Chondrocyte (in vitro differentiated cells): Measurements from ENCODE around the gene OAT. TPM values are rescaled to one million over a fixed set of nuclear protein-coding genes. Genes with fewer than 3 reads are reported as not detected.
A peak's percentile ranks its signal among the peaks of the same experiment; 100 is the strongest.
"Not testable (repeated sequence)": the region's sequence is repeated elsewhere in the genome, so short reads cannot be mapped to it uniquely, and the experiment has no call there.

Source experiments
- DNase-seq: peaks from one replicate; pipeline ENCODE4 v3.0.0; 2021; ENCODE audit warnings: mixed read lengths, low spot score
- H3K27ac Mint-ChIP-seq: one replicate; pipeline ENCODE4 v1.8.0; 2021; ENCODE audit warnings: mild to moderate bottlenecking, moderate library complexity, mixed read lengths; ENCODE audit not compliant: unreplicated experiment
- H3K27me3 Mint-ChIP-seq: 2 replicates; pipeline ENCODE4 v1.8.0; 2021; ENCODE audit warnings: low read depth, mixed read lengths
- H3K36me3 Mint-ChIP-seq: 2 replicates; pipeline ENCODE4 v1.8.0; 2021; ENCODE audit warnings: low read depth, mixed read lengths
- H3K4me1 Mint-ChIP-seq: 2 replicates; pipeline ENCODE4 v1.8.0; 2021; ENCODE audit warnings: low read depth, mild to moderate bottlenecking, mixed read lengths
- H3K4me3 Mint-ChIP-seq: one replicate; pipeline ENCODE4 v1.8.0; 2021; ENCODE audit warnings: mild to moderate bottlenecking, moderate library complexity, mixed read lengths; ENCODE audit not compliant: unreplicated experiment
- H3K9me3 Mint-ChIP-seq: 2 replicates; pipeline ENCODE4 v1.8.0; 2021; ENCODE audit warnings: low read depth, mixed read lengths
- total RNA-seq: library from RNA; stranded (reverse); gene quantifications from 3 replicates; pipeline ENCODE4 v1.2.1, GENCODE V29; 2021
- TF ChIP-seq, protein P1 (sequence below): fragments of 200-600 bp; sonication (generic); IDR thresholded peaks from 2 replicates; pipeline ENCODE4 v1.5.0; 2021; ENCODE audit warnings: antibody characterized with exemption, mild to moderate bottlenecking, moderate library complexity

The OAT gene
- total RNA-seq, 1 donor from 2014 or later, result 152 TPM

DNA sequence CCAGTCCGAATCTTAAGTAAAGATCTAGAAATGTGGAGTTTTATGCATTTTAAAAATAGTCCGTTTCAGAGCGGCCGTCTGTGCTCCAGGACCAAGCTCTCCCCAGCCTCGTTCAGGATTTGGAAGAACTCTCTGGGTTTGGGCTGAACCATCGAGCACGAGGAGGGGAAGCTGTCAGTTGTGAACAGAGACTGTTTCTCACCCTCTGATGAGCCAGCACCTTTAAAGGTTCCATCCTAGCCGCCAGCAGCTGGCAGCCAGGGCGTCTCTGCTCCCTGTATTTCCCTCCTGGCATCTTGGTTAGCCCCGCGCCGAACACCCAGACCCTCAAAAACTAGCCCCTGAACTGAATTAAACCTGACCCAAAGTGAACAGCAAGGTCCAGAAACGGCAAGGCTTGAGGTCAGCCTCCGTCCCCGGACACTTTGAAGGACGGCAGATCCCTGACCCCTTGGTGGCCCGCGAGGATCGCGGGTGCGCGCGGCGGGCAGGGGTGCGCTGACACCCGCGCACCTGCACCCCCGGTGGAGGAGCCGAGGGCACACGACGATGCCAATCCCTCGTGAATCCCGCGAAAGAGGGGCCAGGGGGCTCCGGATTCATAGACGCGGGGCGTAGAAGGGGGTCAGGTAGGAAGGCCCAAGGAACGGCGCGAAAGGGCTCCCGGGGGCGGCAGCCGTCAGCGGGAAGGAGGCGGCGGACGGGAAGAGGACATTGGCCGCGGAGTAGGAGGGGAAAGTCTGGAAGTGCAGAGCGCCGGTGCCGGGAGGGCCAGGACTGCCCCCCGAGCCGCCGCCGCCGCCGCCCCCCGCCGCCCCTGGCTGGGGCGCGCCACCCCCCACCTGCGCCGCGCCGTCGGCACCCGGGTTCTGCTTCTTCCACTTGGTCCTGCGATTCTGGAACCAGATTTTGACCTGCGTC lies 28.4 kb upstream of the OAT start:
- H3K36me3 Mint-ChIP-seq, result no peaks in the 10 kb centered on the region
- DNase-seq, result no peak
- no peaks in the 10 kb centered on the region for H3K9me3 Mint-ChIP-seq
- H3K27ac Mint-ChIP-seq, result no peak overlapping the region
- peaks cover 70% of the 10 kb centered on the region for H3K27me3 Mint-ChIP-seq
- peaks cover 28% of the 10 kb centered on the region for H3K4me1 Mint-ChIP-seq
- TF ChIP-seq, protein P1, sequence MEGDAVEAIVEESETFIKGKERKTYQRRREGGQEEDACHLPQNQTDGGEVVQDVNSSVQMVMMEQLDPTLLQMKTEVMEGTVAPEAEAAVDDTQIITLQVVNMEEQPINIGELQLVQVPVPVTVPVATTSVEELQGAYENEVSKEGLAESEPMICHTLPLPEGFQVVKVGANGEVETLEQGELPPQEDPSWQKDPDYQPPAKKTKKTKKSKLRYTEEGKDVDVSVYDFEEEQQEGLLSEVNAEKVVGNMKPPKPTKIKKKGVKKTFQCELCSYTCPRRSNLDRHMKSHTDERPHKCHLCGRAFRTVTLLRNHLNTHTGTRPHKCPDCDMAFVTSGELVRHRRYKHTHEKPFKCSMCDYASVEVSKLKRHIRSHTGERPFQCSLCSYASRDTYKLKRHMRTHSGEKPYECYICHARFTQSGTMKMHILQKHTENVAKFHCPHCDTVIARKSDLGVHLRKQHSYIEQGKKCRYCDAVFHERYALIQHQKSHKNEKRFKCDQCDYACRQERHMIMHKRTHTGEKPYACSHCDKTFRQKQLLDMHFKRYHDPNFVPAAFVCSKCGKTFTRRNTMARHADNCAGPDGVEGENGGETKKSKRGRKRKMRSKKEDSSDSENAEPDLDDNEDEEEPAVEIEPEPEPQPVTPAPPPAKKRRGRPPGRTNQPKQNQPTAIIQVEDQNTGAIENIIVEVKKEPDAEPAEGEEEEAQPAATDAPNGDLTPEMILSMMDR, result no peak
- H3K4me3 Mint-ChIP-seq, result peak overlapping the region; percentile 41

DNA sequence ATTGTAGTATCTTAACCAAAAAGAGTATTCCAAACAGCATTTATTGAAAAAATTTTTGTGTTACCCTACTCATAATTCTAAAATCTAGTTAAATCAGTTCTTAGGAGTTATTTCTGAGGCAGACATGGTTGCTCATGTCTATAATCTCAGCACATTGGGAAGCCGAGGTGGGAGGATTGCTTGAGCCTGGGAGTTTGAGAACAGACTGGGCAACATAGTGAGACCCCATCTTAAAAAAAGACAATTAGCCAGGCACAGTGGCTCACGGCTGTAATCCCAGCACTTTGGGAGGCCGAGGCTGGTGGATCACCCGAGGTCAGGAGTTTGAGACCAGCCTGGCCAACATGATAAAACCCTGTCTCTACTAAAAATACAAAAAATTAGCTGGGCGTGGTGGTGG lies 23.0 kb upstream of the OAT start:
- peaks cover 35% of the 10 kb centered on the region for H3K27me3 Mint-ChIP-seq
- not testable (repeated sequence) for DNase-seq, H3K36me3 Mint-ChIP-seq, H3K4me3 Mint-ChIP-seq, H3K27ac Mint-ChIP-seq, H3K4me1 Mint-ChIP-seq, H3K9me3 Mint-ChIP-seq

DNA sequence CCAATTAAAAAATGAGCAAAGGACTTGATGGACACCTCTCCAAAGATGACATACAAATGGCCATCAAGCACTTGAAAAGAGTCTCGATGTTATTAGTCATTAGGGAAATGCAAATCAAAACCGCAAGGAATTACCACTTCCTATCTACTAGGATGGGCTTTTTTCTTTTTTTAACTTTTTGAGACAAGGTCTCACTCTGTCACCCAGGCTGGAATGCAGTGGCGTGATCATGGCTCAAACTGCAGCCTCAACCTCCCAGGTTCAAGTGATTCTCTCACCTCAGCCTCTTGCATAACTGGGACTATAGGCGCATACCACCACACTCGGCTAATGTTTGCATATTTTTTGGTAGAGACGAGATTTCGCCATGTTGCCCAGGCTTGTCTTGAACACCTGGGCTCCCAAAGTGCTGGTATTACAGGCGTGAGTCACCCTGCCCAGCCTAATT lies 17.5 kb upstream of the OAT start:
- Mint-ChIP-seq H3K4me1 (no peaks in the 10 kb centered on the region), H3K27me3 (peaks cover 6% of the 10 kb centered on the region), H3K36me3 (no peaks in the 10 kb centered on the region), H3K27ac (no peak overlapping the region), H3K9me3 (no peaks in the 10 kb centered on the region), H3K4me3 (no peak overlapping the region)
- no peak for DNase-seq
- TF ChIP-seq, protein P1, result no peak

DNA sequence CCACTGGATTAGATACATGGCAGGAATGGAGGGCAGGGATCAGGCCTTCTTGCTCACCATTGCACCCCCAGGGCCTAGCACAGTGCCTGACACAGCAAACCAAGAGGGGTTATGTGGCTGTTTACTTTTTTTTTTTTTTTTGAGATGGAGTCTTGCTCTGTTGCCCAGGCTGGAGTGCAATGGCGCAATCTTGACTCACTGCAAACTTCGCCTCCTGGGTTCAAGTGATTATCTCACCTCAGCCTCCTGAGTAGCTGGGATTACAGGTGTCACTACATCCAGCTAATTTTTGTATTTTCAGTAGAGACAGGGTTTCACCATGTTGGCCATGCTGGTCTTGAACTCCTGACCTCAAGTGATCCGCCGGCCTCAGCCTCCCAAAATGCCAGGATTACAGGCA lies 17.0 kb upstream of the OAT start:
- H3K9me3 Mint-ChIP-seq, H3K27me3 Mint-ChIP-seq, H3K4me1 Mint-ChIP-seq, H3K27ac Mint-ChIP-seq, H3K36me3 Mint-ChIP-seq, H3K4me3 Mint-ChIP-seq, DNase-seq: not testable (repeated sequence)

DNA sequence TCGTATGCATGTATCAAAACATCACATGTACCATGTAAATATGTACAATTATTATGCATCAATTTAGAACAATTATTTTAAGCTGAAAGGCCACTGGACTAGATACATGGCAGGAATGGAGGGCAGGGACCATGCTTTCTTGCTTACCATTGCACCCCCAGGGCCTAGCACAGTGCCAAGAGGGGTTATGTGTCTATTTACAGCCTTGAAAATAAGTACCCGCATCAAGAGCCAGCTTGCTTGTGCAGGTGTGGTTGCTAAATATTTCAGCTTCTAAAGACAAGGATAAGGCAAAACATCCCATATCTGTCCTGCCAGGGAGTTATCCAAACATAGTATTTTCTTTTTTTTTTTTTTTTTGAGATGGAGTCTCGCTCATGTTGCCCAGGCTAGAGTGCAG lies 14.7 kb upstream of the OAT start:
- Mint-ChIP-seq H3K4me3 (no peak overlapping the region), H3K27ac (no peak overlapping the region), H3K9me3 (no peaks in the 10 kb centered on the region), H3K27me3 (peaks cover 19% of the 10 kb centered on the region), H3K4me1 (no peaks in the 10 kb centered on the region), H3K36me3 (no peaks in the 10 kb centered on the region)
- no peak for DNase-seq
- TF ChIP-seq, protein P1, result no peak

DNA sequence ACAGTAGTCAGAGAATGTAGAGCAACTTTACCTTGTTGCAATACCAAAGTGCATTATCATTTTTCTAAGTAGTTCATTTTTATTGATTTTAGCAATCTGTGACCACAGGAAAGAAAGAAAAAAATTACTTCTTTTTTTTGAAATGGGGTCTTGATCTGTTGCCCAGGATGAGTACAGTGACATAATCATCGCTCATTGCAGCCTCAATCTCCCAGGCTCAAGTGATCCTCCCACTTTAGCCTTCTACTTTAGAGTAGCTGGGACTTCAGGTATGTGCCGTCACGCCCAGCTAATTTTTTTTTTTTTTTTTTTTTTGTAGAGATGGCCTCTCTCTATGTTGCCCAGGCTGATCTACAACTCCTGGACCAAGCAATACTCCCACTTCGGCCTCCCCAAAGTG lies 11.4 kb upstream of the OAT start:
- no peak overlapping the region for H3K4me3 Mint-ChIP-seq

More for the DNA sequence above, 11.4 kb upstream of the OAT start:
- TF ChIP-seq, protein P1, result no peak
- Mint-ChIP-seq H3K9me3 (no peaks in the 10 kb centered on the region), H3K27me3 (peaks cover 27% of the 10 kb centered on the region), H3K27ac (no peak overlapping the region), H3K4me1 (no peaks in the 10 kb centered on the region), H3K36me3 (no peaks in the 10 kb centered on the region)
- no peak for DNase-seq
